ENCODE results near the gene TICRR. TPM values are rescaled to one million over a fixed set of nuclear protein-coding genes. Genes with fewer than 3 reads are reported as not detected.

TICRR gene
- total and polyA plus RNA-seq, 2 donors (not counting 1 experiment from before 2014, with no cell fraction given) = 0.05 to 0.07 TPM

GRCh38 chr15:89646416-89647141, 71.3 kb downstream of the TICRR start:
- Histone ChIP-seq H3K9me3 (ENCODE audit: control extremely low read depth in 1 of 3, control insufficient read depth in 2 of 3, insufficient read depth in 1 of 3, low read length in 2 of 3) (peaks cover 0 to 15% (median 0%) of the 10 kb centered on the region in 3 donors), H3K4me3 (ENCODE audit: control extremely low read depth in 1 of 5, extremely low read depth in 1 of 5, insufficient read depth in 1 of 5, low read depth in 2 of 5, low read length in 4 of 5) (no peak overlapping the region), H3K36me3 (replicated peaks in 1 of 2; ENCODE audit: control extremely low read depth in 1 of 2, control insufficient read depth in 1 of 2, extremely low read depth in 1 of 2, insufficient read depth in 2 of 2, low read length in 1 of 2) (no peaks in the 10 kb centered on the region), H3K27ac (ENCODE audit: low read length in 2 of 2) (no peak overlapping the region), H3K4me1 (ENCODE audit: control insufficient read depth in 2 of 2, insufficient read depth in 2 of 2, low read length in 2 of 2) (no peaks in the 10 kb centered on the region), H3K9ac (ENCODE audit: low read length) (no peak overlapping the region), H3K79me2 (ENCODE audit: control insufficient read depth, insufficient read depth, low read length) (no peaks in the 10 kb centered on the region), H4K20me1 (ENCODE audit: control insufficient read depth, insufficient read depth, low read length, poor library complexity, severe bottlenecking) (no peaks in the 10 kb centered on the region), H3K27me3 (replicated peaks in 1 of 4; ENCODE audit: control extremely low read depth in 1 of 4, control insufficient read depth in 3 of 4, insufficient read depth in 4 of 4, low read length in 3 of 4) (peaks cover 0 to 3% (median 0%) of the 10 kb centered on the region in 4 experiments), H2AFZ (ENCODE audit: insufficient read depth, low read depth, low read length, poor library complexity, severe bottlenecking) (no peak overlapping the region), H3K4me2 (replicated peaks; ENCODE audit: low read depth, low read length, poor library complexity, severe bottlenecking) (no peak overlapping the region)
- TF ChIP-seq CTCF (IDR thresholded peaks at IDR 0.05) (no peak), EZH2 (IDR thresholded peaks at IDR 0.05; ENCODE audit: borderline replicate concordance, insufficient read depth, low read depth, low read length, poor library complexity, severe bottlenecking) (no peak)
- ChIA-PET CTCF (interaction anchor here (1.1 kb wide), 1 partner anchor 20 kb away, joined by 3 read pairs; no protein-coding TSS in a partner anchor), POLR2A (no interaction called here)
- intact Hi-C loops (cut with micrococcal nuclease) = no loop called here
- no peak for DNase-seq
- no peak overlapping the region for H3K4me3 Mint-ChIP-seq
- no peaks in the 10 kb centered on the region for H3K9me3 Mint-ChIP-seq (ENCODE audit: insufficient read depth)
- ATAC-seq (ENCODE audit: low read depth) = no peak
- WGBS (ENCODE audit: insufficient coverage) = 90% methylated on average over 19 of the region's 22 CpGs
- no peak overlapping the region for H3K27ac Mint-ChIP-seq
- H3K4me1 Mint-ChIP-seq = peaks cover 2% of the 10 kb centered on the region
- no peaks in the 10 kb centered on the region for H3K27me3 Mint-ChIP-seq

- DNase-seq (peak; percentile 53), ATAC-seq (ENCODE audit: low read depth) (no peak)
- H3K4me2 ChIP-seq (replicated peaks; ENCODE audit: low read depth, low read length, poor library complexity, severe bottlenecking) = no peak overlapping the region
- no peaks in the 10 kb centered on the region for H3K36me3 ChIP-seq (replicated peaks in 1 of 2; ENCODE audit: control extremely low read depth in 1 of 2, control insufficient read depth in 1 of 2, extremely low read depth in 1 of 2, insufficient read depth in 2 of 2, low read length in 1 of 2)
- H3K4me3 ChIP-seq (ENCODE audit: control extremely low read depth in 1 of 5, extremely low read depth in 1 of 5, insufficient read depth in 1 of 5, low read depth in 2 of 5, low read length in 4 of 5) = no peak overlapping the region
- no peak overlapping the region for H3K27ac ChIP-seq (ENCODE audit: low read length in 2 of 2)
- H3K4me3 Mint-ChIP-seq = no peak overlapping the region
- H3K9me3 ChIP-seq (ENCODE audit: control extremely low read depth in 1 of 3, control insufficient read depth in 2 of 3, insufficient read depth in 1 of 3, low read length in 2 of 3) = peaks cover 0 to 15% (median 0%) of the 10 kb centered on the region in 3 donors
- no peaks in the 10 kb centered on the region for H3K4me1 ChIP-seq (ENCODE audit: control insufficient read depth in 2 of 2, insufficient read depth in 2 of 2, low read length in 2 of 2)
- intact Hi-C loops (cut with micrococcal nuclease) = no loop called here
- H3K9ac ChIP-seq (ENCODE audit: low read length) = no peak overlapping the region
- peaks cover 0 to 3% (median 0%) of the 10 kb centered on the region in 4 experiments for H3K27me3 ChIP-seq (replicated peaks in 1 of 4; ENCODE audit: control extremely low read depth in 1 of 4, control insufficient read depth in 3 of 4, insufficient read depth in 4 of 4, low read length in 3 of 4)
- H3K9me3 Mint-ChIP-seq (ENCODE audit: insufficient read depth) = no peaks in the 10 kb centered on the region
- H3K4me1 Mint-ChIP-seq = peaks cover 2% of the 10 kb centered on the region
- WGBS (ENCODE audit: insufficient coverage) = 53% methylated on average over 21 of the region's 25 CpGs
- no peaks in the 10 kb centered on the region for H4K20me1 ChIP-seq (ENCODE audit: control insufficient read depth, insufficient read depth, low read length, poor library complexity, severe bottlenecking)
- H2AFZ ChIP-seq (ENCODE audit: insufficient read depth, low read depth, low read length, poor library complexity, severe bottlenecking) = no peak overlapping the region
- POLR2A ChIA-PET = no interaction called here
- CTCF ChIA-PET = interaction anchor here (1.1 to 1.2 kb wide), 2 partner anchors 20 to 440 kb away, joined by 3 read pairs; no protein-coding TSS in a partner anchor
- H3K27me3 Mint-ChIP-seq = no peaks in the 10 kb centered on the region
- TF ChIP-seq CTCF (IDR thresholded peaks at IDR 0.05) = peak; percentile 70
- no peak for TF ChIP-seq EZH2 (IDR thresholded peaks at IDR 0.05; ENCODE audit: borderline replicate concordance, insufficient read depth, low read depth, low read length, poor library complexity, severe bottlenecking)
- no peaks in the 10 kb centered on the region for H3K79me2 ChIP-seq (ENCODE audit: control insufficient read depth, insufficient read depth, low read length)
- H3K27ac Mint-ChIP-seq = no peak overlapping the region
Observed at GRCh38 chr15:89647191-89647851, 72.1 kb downstream of the TICRR start.
